Natural killer cell (primary cell): ENCODE measurements around the gene RSRC2. TPM values are rescaled to one million over a fixed set of nuclear protein-coding genes. Genes with fewer than 3 reads are reported as not detected.

Experiments used
- ATAC-seq, 3 donors: fragments of 150-1000 bp in 2 of 3; fragments of 200-7000 bp in 1 of 3; cut with Tn5 transposase; 1 replicate in 1 of 3; 2 replicates in 2 of 3; pipeline ENCODE4 v1.10.0; 2021; ENCODE audit warnings: mild to moderate bottlenecking in 2 of 3, moderate library complexity in 2 of 3
- DNase-seq, 2 donors: peaks; one replicate each; pipeline versions ENCODE4 v3.0.0 to v3.0.0-alpha.2; 2013 to 2021; ENCODE audit warnings: mixed read lengths in 1 of 2
- H3K27ac ChIP-seq: one replicate; pipeline ENCODE4 v1.5.1; 2013; ENCODE audit warnings: mild to moderate bottlenecking, low read length
- H3K27me3 ChIP-seq: one replicate; pipeline ENCODE4 v1.6.1; 2013; ENCODE audit warnings: low read length; ENCODE audit not compliant: control insufficient read depth, insufficient read depth
- H3K36me3 ChIP-seq: one replicate; pipeline ENCODE4 v1.6.1; 2013; ENCODE audit warnings: low read length; ENCODE audit not compliant: control insufficient read depth, insufficient read depth
- H3K4me1 ChIP-seq: one replicate; pipeline ENCODE4 v1.6.1; 2013; ENCODE audit warnings: low read length; ENCODE audit not compliant: control insufficient read depth, insufficient read depth
- H3K4me3 ChIP-seq: one replicate; pipeline ENCODE4 v1.5.1; 2013; ENCODE audit warnings: low read length
- H3K9me3 ChIP-seq: one replicate; pipeline ENCODE4 v1.6.1; 2013; ENCODE audit warnings: low read length; ENCODE audit not compliant: control insufficient read depth, insufficient read depth
- H3K27ac Mint-ChIP-seq, 2 donors: one replicate each; pipeline ENCODE4 v1.8.0; 2022; ENCODE audit warnings: mild to moderate bottlenecking in 2 of 2, mixed read lengths in 2 of 2, moderate library complexity in 1 of 2
- H3K27me3 Mint-ChIP-seq, 2 donors: one replicate each; pipeline ENCODE4 v1.8.0; 2022; ENCODE audit warnings: low read depth in 2 of 2, mixed read lengths in 2 of 2
- H3K36me3 Mint-ChIP-seq: one replicate; pipeline ENCODE4 v1.8.0; 2022; ENCODE audit warnings: mixed read lengths
- H3K4me1 Mint-ChIP-seq, 2 donors: one replicate each; pipeline ENCODE4 v1.8.0; 2022; ENCODE audit warnings: mixed read lengths in 2 of 2
- H3K4me3 Mint-ChIP-seq: one replicate; pipeline ENCODE4 v1.8.0; 2022; ENCODE audit warnings: mild to moderate bottlenecking, moderate library complexity, mixed read lengths
- H3K9me3 Mint-ChIP-seq, 2 donors: one replicate each; pipeline ENCODE4 v1.8.0; 2022; ENCODE audit warnings: mixed read lengths in 2 of 2
- WGBS: methylation state at CpG from one replicate; pipeline ENCODE4 v1.1.7; 2013; ENCODE audit warnings: missing lambda C conversion rate; ENCODE audit not compliant: insufficient coverage; 5-methylcytosine and 5-hydroxymethylcytosine counted together
- intact Hi-C: fragments of 100-400 bp; cut with micrococcal nuclease; formaldehyde crosslinking; loops from one replicate; pipeline ENCODE4 v1.14.2; 2022
- total RNA-seq, 4 donors: library from RNA; stranded (reverse); fragments of 120-200 nt in 1 of 4; gene quantifications; one replicate each; pipeline versions ENCODE4 v1.2.3 to v1.2.4, GENCODE V29; 2013 to 2022
- TF ChIP-seq, protein P1 (sequence below): fragments of 200-600 bp; IDR thresholded peaks from one replicate; pipeline ENCODE4 v1.8.0; 2022; ENCODE audit warnings: antibody characterized with exemption

RSRC2 gene
- total RNA-seq, 3 donors from 2014 or later (not counting 1 experiment from before 2014, with no cell fraction given): 252 to 310 (median 266) TPM

DNA sequence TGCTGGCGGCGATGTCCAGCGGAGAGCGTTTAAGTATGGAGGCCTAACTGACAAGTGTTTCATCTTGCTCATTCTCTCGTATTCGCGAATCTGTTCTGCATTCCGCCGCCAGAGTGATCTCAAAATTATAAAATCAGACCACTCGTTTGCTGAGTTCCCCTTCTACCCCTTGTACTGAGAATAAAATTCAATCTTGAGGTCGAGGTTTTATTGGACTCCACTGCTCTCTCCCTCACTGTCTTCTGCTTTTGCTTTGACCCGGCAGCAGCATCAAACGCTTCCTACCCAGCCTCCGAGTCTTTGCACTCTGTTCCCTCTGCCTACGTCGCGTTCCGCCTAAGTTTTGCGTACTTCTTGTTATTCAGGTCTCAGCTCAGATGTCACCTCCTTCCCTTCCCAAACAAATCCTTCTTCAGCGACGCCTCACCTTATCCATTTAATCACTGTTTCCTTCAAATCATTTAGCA, 775 bp upstream of the RSRC2 start:
- intact Hi-C loops: loop anchor here (1.0 to 5.0 kb wide), 3 partner anchors 26 to 260 kb away; partner anchors contain the start of genes DENR and VPS33A
- H3K27me3 Mint-ChIP-seq: no peaks in the 10 kb centered on the region
- H3K36me3 Mint-ChIP-seq: no peaks in the 10 kb centered on the region
- H3K9me3 Mint-ChIP-seq: no peaks in the 10 kb centered on the region
- ATAC-seq (no peak), DNase-seq (peak in 1 of 2 donors; percentile 63)
- Histone ChIP-seq H3K36me3 (peaks cover 11% of the 10 kb centered on the region), H3K27ac (peak overlapping the region; percentile 95), H3K4me1 (peaks cover 20% of the 10 kb centered on the region), H3K27me3 (no peaks in the 10 kb centered on the region), H3K4me3 (peak overlapping the region; percentile 64), H3K9me3 (no peaks in the 10 kb centered on the region)
- no peak overlapping the region for H3K27ac Mint-ChIP-seq
- H3K4me1 Mint-ChIP-seq: peaks cover 24% of the 10 kb centered on the region in 2 donors
- H3K4me3 Mint-ChIP-seq: no peak overlapping the region
- 0% methylated on average over 19 of the region's 21 CpGs for WGBS
- TF ChIP-seq, protein P1, sequence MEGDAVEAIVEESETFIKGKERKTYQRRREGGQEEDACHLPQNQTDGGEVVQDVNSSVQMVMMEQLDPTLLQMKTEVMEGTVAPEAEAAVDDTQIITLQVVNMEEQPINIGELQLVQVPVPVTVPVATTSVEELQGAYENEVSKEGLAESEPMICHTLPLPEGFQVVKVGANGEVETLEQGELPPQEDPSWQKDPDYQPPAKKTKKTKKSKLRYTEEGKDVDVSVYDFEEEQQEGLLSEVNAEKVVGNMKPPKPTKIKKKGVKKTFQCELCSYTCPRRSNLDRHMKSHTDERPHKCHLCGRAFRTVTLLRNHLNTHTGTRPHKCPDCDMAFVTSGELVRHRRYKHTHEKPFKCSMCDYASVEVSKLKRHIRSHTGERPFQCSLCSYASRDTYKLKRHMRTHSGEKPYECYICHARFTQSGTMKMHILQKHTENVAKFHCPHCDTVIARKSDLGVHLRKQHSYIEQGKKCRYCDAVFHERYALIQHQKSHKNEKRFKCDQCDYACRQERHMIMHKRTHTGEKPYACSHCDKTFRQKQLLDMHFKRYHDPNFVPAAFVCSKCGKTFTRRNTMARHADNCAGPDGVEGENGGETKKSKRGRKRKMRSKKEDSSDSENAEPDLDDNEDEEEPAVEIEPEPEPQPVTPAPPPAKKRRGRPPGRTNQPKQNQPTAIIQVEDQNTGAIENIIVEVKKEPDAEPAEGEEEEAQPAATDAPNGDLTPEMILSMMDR: no peak

DNA sequence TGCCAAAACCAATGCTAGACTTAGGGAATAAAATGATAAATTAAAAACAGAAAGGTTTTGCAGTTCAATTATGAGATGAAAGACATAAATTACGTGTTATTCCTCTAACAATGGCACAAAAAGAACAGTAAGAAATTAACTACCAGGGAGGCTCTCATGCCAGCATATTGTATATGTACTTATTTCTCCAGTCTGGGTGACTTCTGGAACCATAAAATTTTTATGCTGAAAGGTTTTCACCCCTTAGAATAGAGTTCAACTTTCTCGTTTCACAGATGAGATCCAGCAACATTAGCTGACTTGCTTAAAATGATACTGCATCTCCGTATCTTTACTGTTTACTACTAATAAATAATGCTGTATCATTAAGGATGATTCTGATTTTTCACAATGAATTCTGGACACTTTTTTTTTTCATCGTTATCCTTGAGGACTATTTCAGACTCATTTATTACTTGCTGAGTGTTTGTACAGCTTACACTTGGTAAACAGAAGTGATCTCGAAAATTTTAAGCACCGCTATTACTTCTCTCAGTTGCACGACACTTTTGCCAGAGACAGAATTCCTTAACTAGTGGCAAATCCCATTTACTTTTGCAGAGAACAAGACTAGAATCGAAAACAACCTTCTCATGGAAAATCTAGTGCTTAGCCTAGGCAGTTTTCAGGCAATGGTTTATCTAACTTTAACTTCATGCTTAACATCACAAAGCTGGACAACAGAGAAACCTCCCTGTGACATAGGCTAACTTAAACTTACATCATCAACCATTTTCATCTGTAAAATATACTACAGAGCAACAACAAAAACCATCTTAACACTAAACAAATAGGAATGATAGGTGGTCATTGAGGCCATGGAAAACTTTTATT, 2.7 kb downstream of the RSRC2 start:
- DNase-seq: no peak

DNA sequence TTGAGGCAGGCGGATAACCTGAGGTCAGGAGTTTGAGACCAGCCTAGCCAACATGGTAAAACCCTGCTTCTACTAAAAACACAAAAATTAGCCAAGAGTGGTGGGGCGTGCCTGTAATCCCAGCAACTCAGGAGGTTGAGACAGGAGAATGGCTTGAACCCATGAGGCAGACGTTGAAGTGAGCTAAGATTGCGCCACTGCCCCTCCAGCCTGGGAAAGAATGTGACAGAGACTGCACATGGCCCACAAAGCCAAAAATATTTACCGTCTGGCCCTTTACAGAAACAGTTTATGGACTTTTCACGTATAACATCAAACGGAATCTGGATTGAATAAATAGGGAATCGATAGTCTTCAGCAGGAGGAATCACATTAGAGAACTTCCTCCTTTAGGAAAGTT, 3.5 kb downstream of the RSRC2 start:
- Histone ChIP-seq H3K27ac (no peak overlapping the region), H3K36me3 (peaks cover 51% of the 10 kb centered on the region), H3K4me1 (peaks cover 20% of the 10 kb centered on the region), H3K27me3 (no peaks in the 10 kb centered on the region), H3K9me3 (no peaks in the 10 kb centered on the region), H3K4me3 (no peak overlapping the region)
- TF ChIP-seq, protein P1: no peak
- intact Hi-C loops: no loop called here
- Mint-ChIP-seq H3K36me3 (peaks cover 21% of the 10 kb centered on the region), H3K4me1 (peaks cover 40 to 42% of the 10 kb centered on the region in 2 donors), H3K9me3 (no peaks in the 10 kb centered on the region), H3K4me3 (no peak overlapping the region), H3K27me3 (no peaks in the 10 kb centered on the region), H3K27ac (no peak overlapping the region)
- ATAC-seq (no peak), DNase-seq (no peak)
- 65% methylated on average over 7 of the region's 8 CpGs for WGBS

More for the DNA sequence above, 2.7 kb downstream of the RSRC2 start:
- Histone ChIP-seq H3K27me3 (no peaks in the 10 kb centered on the region), H3K36me3 (peaks cover 44% of the 10 kb centered on the region), H3K27ac (no peak overlapping the region), H3K4me1 (peaks cover 20% of the 10 kb centered on the region), H3K4me3 (no peak overlapping the region), H3K9me3 (no peaks in the 10 kb centered on the region)
- no peaks in the 10 kb centered on the region for H3K9me3 Mint-ChIP-seq
- TF ChIP-seq, protein P1: no peak
- no peak overlapping the region for H3K4me3 Mint-ChIP-seq
- H3K36me3 Mint-ChIP-seq: peaks cover 15% of the 10 kb centered on the region
- peaks cover 36 to 40% of the 10 kb centered on the region in 2 donors for H3K4me1 Mint-ChIP-seq
- no peak for ATAC-seq
- H3K27ac Mint-ChIP-seq: no peak overlapping the region
- no peaks in the 10 kb centered on the region for H3K27me3 Mint-ChIP-seq
- WGBS: 37% methylated on average over 7 of the region's 8 CpGs
- intact Hi-C loops: no loop called here
